NCI-H2081 treated with DMSO at 0.1 percent for 48 hours (cell line): Measurements from ENCODE around the gene OAS2.
"Not testable (repeated sequence)": the region's sequence is repeated elsewhere in the genome, so short reads cannot be mapped to it uniquely, and the experiment has no call there.

ENCODE experiments used
- DNase-seq: peaks from one replicate; lab custom pipeline; 2025; lab: John Stamatoyannopoulos, UW

Gene OAS2

GRCh38 chr12:112985642-112986290 is 7.4 kb downstream of the OAS2 start:
- no peak for DNase-seq

- no peak for DNase-seq
Measured at GRCh38 chr12:112986291-112986800, 8.0 kb downstream of the OAS2 start.

- no peak for DNase-seq
Measured at GRCh38 chr12:112987561-112987960, 9.2 kb downstream of the OAS2 start.

GRCh38 chr12:112988224-112988623 is 9.9 kb downstream of the OAS2 start:
- no peak for DNase-seq

GRCh38 chr12:112988823-112989385 is 10.6 kb downstream of the OAS2 start:
- not testable (repeated sequence) for DNase-seq

- no peak for DNase-seq
Measured at GRCh38 chr12:112989806-112990205, 11.5 kb downstream of the OAS2 start.

GRCh38 chr12:112992541-112993398 is 14.5 kb downstream of the OAS2 start:
- no peak for DNase-seq

GRCh38 chr12:112995008-112995407 is 16.7 kb downstream of the OAS2 start:
- DNase-seq, result no peak

- no peak for DNase-seq
Measured at GRCh38 chr12:112996501-112996900, 18.2 kb downstream of the OAS2 start.

GRCh38 chr12:112997506-112997905 is 19.2 kb downstream of the OAS2 start:
- DNase-seq, result no peak

- DNase-seq, result no peak
Measured at GRCh38 chr12:112998987-112999767, 20.9 kb downstream of the OAS2 start.

GRCh38 chr12:113000433-113000832 is 22.1 kb downstream of the OAS2 start:
- no peak for DNase-seq

GRCh38 chr12:113002155-113002554 is 23.8 kb downstream of the OAS2 start:
- no peak for DNase-seq

GRCh38 chr12:113002676-113003075 is 24.4 kb downstream of the OAS2 start:
- DNase-seq, result no peak

- DNase-seq, result no peak
Measured at GRCh38 chr12:113003636-113004035, 25.3 kb downstream of the OAS2 start.

- no peak for DNase-seq
Measured at GRCh38 chr12:113005762-113006161, 27.4 kb downstream of the OAS2 start.

GRCh38 chr12:113006206-113006605 is 27.9 kb downstream of the OAS2 start:
- DNase-seq, result no peak

- no peak for DNase-seq
Measured at GRCh38 chr12:113006641-113007040, 28.3 kb downstream of the OAS2 start.

GRCh38 chr12:113007166-113007565 is 28.8 kb downstream of the OAS2 start:
- DNase-seq, result no peak

- no peak for DNase-seq
Measured at GRCh38 chr12:113010701-113011100, 32.4 kb downstream of the OAS2 start.

- no peak for DNase-seq
Measured at GRCh38 chr12:113014565-113014964, 36.2 kb downstream of the OAS2 start.

GRCh38 chr12:113016796-113017195 is 38.5 kb downstream of the OAS2 start:
- DNase-seq, result no peak
